Ectodermal cell (in vitro differentiated cells): Measurements from ENCODE around the gene CFAP92.

ENCODE experiments used
- H3K27ac ChIP-seq: 2 replicates; pipeline ENCODE4 v1.7.0; 2013; ENCODE audit warnings: mild to moderate bottlenecking, low read depth, low read length; ENCODE audit not compliant: insufficient read depth, poor library complexity, severe bottlenecking
- H3K27me3 ChIP-seq: 2 replicates; pipeline ENCODE4 v1.7.0; 2013; ENCODE audit warnings: mild to moderate bottlenecking, low read length; ENCODE audit not compliant: insufficient read depth, control insufficient read depth, poor library complexity, severe bottlenecking
- H3K36me3 ChIP-seq: one replicate; pipeline ENCODE4 v1.7.0; 2013; ENCODE audit warnings: low read length; ENCODE audit not compliant: control insufficient read depth, insufficient read depth
- H3K4me1 ChIP-seq: one replicate; pipeline ENCODE4 v1.7.0; 2013; ENCODE audit warnings: low read length; ENCODE audit not compliant: control insufficient read depth, insufficient read depth
- H3K4me3 ChIP-seq: 2 replicates; pipeline ENCODE4 v1.7.0; 2013; ENCODE audit warnings: low read depth, low read length, control low read depth; ENCODE audit not compliant: insufficient read depth
- H3K9me3 ChIP-seq: 2 replicates; pipeline ENCODE4 v1.7.0; 2013; ENCODE audit warnings: mild to moderate bottlenecking, low read length, moderate library complexity; ENCODE audit not compliant: control insufficient read depth
- WGBS, 2 experiments: methylation state at CpG; one replicate each; pipeline ENCODE4 v1.1.7; 2013; ENCODE audit warnings: missing lambda C conversion rate in 2 of 2; 5-methylcytosine and 5-hydroxymethylcytosine counted together

The CFAP92 gene

GRCh38 chr3:128878556-128879124 lies 115.2 kb downstream of the CFAP92 start:
- H3K36me3 ChIP-seq: no peaks in the 10 kb centered on the region
- no peaks in the 10 kb centered on the region for H3K9me3 ChIP-seq
- H3K27me3 ChIP-seq: no peaks in the 10 kb centered on the region
- peak overlapping the region; percentile 92 for H3K27ac ChIP-seq
- peaks cover 13% of the 10 kb centered on the region for H3K4me1 ChIP-seq
- 7 to 8% methylated on average over 14 of the region's 14 CpGs for WGBS, 2 experiments
- H3K4me3 ChIP-seq: peak overlapping the region; percentile 69

GRCh38 chr3:128878011-128878457 lies 115.8 kb downstream of the CFAP92 start:
- H3K27me3 ChIP-seq: no peaks in the 10 kb centered on the region
- peak overlapping the region; percentile 69 for H3K4me3 ChIP-seq
- no peaks in the 10 kb centered on the region for H3K36me3 ChIP-seq
- H3K27ac ChIP-seq: no peak overlapping the region
- 86 to 91% methylated on average over 6 to 7 of the region's 7 CpGs for WGBS, 2 experiments
- no peaks in the 10 kb centered on the region for H3K9me3 ChIP-seq
- peaks cover 13% of the 10 kb centered on the region for H3K4me1 ChIP-seq

DNA sequence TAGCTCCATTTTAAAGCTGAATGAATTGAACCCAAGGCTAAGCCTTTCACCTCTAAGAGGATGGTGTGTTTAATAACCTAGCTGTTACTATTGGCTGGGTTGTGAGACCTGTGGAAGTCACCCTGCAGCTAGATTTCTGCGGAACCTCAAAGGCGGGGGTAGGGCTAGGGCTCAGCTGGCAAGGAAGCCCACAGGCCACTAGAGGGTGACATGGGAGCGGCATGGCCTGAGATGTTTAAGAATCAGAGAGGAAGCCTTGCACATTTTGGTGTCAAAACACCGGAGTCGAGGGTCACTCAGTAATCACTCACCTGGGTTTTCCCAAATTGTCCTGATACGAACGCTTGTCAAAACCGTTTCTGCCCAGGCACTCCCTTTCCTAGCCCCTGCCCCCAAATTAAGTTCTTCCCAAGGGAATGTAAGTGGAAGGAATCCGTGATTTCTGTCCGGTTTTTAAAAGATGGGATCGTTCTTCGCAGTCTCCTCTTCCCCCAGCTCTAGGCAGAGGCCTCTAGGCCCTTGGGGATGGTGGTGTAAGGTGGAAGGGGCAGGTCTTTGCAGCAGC lies 118.2 kb downstream of the CFAP92 start:
- Histone ChIP-seq H3K9me3 (no peaks in the 10 kb centered on the region), H3K4me1 (peaks cover 7% of the 10 kb centered on the region), H3K36me3 (no peaks in the 10 kb centered on the region), H3K4me3 (no peak overlapping the region), H3K27me3 (no peaks in the 10 kb centered on the region), H3K27ac (no peak overlapping the region)
- WGBS, 2 experiments: 62 to 63% methylated on average over 12 of the region's 12 CpGs

- H3K36me3 ChIP-seq: no peaks in the 10 kb centered on the region
- H3K4me1 ChIP-seq: peaks cover 4% of the 10 kb centered on the region
- no peak overlapping the region for H3K4me3 ChIP-seq
- H3K9me3 ChIP-seq: no peaks in the 10 kb centered on the region
- 83 to 85% methylated on average over 3 of the region's 3 CpGs for WGBS, 2 experiments
- H3K27me3 ChIP-seq: no peaks in the 10 kb centered on the region
- H3K27ac ChIP-seq: no peak overlapping the region
Measured at GRCh38 chr3:128874481-128875180, 119.2 kb downstream of the CFAP92 start.

DNA sequence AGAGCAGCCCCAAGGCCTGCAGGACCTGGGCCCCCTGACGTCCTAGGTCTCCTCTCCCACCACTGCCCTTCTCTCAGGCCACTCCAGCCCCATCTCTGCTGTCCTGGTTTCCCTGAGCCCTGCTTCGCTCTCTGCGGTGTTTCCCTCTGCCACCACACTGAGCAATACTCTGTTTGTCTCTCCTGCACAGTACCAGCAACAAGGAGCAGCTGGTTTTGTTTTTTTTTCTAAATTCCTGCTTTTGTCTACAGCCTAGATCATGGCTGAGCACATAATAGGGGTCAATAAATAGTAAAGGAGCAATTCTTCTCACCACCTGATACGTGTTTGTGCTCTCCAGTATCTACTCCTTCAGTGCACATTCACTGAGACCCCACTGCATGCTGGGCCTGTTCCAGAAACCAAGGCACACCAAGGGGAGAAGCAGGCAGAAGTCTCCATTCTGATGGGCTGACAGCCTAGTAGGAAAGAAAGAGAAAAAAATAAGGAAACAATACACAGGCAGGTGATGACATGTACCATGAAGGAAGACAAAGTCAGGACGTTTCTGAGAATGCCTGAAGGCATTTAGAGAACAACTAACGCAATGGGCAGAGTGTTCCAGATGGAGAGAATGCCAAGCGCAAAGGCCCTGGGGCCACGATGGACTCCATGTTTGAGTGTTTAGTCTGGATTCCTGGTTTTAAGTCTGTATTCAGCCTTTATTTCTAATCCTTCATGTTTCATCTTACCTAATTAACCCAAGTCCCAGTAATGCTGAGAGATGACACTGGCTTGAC lies 120.4 kb downstream of the CFAP92 start:
- Histone ChIP-seq H3K36me3 (no peaks in the 10 kb centered on the region), H3K4me3 (no peak overlapping the region), H3K9me3 (no peaks in the 10 kb centered on the region), H3K4me1 (peaks cover 4% of the 10 kb centered on the region), H3K27me3 (no peaks in the 10 kb centered on the region), H3K27ac (no peak overlapping the region)
- WGBS, 2 experiments: 77 to 78% methylated on average over 8 of the region's 8 CpGs

GRCh38 chr3:128872744-128873143 lies 121.1 kb downstream of the CFAP92 start:
- H3K4me3 ChIP-seq: no peak overlapping the region
- no peaks in the 10 kb centered on the region for H3K9me3 ChIP-seq
- no peaks in the 10 kb centered on the region for H3K27me3 ChIP-seq
- H3K27ac ChIP-seq: no peak overlapping the region
- 91 to 94% methylated on average over 8 of the region's 8 CpGs for WGBS, 2 experiments
- no peaks in the 10 kb centered on the region for H3K36me3 ChIP-seq
- peaks cover 4% of the 10 kb centered on the region for H3K4me1 ChIP-seq

DNA sequence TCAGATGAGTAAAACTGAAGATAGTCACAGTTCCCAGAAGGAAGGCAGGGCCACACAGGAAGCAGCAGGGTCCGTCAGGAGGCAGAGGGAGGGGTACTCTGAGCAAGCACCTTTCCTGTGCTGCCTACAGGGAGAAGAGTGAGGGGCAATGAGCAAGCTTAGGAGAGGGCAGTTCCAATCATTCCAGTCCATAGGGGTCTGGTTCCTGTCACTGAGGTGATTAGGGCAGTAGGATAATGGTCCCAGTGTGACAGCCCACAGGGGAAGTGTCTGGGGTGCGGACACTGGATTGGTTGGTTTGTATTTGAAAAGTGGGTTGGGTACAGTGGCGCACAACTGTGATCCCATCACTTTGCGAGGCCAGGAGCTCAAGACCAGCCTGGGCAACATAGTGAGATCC lies 121.6 kb downstream of the CFAP92 start:
- Histone ChIP-seq H3K4me3 (no peak overlapping the region), H3K27me3 (no peaks in the 10 kb centered on the region), H3K27ac (no peak overlapping the region), H3K36me3 (no peaks in the 10 kb centered on the region), H3K4me1 (peaks cover 4% of the 10 kb centered on the region), H3K9me3 (no peaks in the 10 kb centered on the region)
- 87 to 91% methylated on average over 4 of the region's 4 CpGs for WGBS, 2 experiments

GRCh38 chr3:128870347-128870746 lies 123.5 kb downstream of the CFAP92 start:
- 95 to 97% methylated on average over 4 of the region's 4 CpGs for WGBS, 2 experiments
- Histone ChIP-seq H3K27me3 (no peaks in the 10 kb centered on the region), H3K4me1 (peaks cover 4% of the 10 kb centered on the region), H3K4me3 (no peak overlapping the region), H3K27ac (no peak overlapping the region), H3K36me3 (no peaks in the 10 kb centered on the region), H3K9me3 (no peaks in the 10 kb centered on the region)

DNA sequence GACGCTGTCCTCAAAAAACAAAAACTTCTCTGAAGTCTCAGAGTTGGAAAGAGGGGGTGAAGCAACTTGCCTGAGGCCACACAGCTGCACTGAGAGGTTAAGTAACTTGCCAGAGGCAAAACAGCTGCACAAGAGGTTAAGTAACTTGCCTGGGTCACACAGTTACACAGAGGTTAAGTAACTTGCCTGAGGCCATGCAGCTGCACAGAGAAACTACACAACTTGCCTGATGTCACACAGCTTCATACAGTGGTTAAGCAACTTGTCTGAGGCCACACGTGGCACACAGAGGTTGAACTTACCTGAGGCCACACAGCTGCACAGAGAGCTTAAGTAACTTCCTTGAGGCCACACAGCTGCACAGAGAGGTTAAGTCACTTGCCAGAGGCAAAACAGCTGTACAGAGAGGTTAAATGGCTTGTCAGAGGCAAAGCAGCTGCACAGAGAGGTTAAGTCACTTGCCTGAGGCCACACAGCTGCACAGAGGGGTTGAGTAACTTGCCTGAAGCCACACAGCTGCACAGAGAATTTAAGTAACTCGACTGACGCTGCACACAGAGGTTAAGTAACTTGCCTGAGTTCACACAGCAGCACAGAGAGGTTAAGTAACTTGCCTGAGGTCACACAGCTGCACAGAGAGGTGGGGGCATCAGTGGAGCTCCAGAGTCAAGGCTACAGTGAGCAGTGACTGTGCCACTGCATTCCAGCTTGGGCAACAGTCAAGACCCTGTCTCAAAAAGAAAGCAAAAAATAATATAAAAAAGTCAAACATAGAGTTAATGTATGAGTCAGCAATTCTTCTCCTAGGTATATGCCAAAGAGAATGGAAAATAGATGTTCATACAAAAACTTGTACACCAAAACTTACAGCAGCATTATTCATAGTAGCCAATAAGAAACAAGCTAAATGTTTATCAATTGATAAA lies 126.4 kb downstream of the CFAP92 start:
- no peak overlapping the region for H3K4me3 ChIP-seq
- WGBS, 2 experiments: 87 to 93% methylated on average over 4 of the region's 4 CpGs
- H3K27ac ChIP-seq: no peak overlapping the region
- H3K27me3 ChIP-seq: no peaks in the 10 kb centered on the region
- H3K36me3 ChIP-seq: no peaks in the 10 kb centered on the region
- peaks cover 14% of the 10 kb centered on the region for H3K4me1 ChIP-seq
- no peaks in the 10 kb centered on the region for H3K9me3 ChIP-seq
